GM18499 (cell line): ENCODE data around the gene HEXIM2.
"Not testable (repeated sequence)": the region's sequence is repeated elsewhere in the genome, so short reads cannot be mapped to it uniquely, and the experiment has no call there.

Experiments used
- ATAC-seq: cut with Tn5 transposase; IDR thresholded peaks from one replicate; pipeline ENCODE4 v1.9.1; 2021; ENCODE audit warnings: moderate number of reproducible peaks; ENCODE audit not compliant: insufficient read depth, unreplicated experiment

Gene HEXIM2, protein sequence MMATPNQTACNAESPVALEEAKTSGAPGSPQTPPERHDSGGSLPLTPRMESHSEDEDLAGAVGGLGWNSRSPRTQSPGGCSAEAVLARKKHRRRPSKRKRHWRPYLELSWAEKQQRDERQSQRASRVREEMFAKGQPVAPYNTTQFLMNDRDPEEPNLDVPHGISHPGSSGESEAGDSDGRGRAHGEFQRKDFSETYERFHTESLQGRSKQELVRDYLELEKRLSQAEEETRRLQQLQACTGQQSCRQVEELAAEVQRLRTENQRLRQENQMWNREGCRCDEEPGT

DNA sequence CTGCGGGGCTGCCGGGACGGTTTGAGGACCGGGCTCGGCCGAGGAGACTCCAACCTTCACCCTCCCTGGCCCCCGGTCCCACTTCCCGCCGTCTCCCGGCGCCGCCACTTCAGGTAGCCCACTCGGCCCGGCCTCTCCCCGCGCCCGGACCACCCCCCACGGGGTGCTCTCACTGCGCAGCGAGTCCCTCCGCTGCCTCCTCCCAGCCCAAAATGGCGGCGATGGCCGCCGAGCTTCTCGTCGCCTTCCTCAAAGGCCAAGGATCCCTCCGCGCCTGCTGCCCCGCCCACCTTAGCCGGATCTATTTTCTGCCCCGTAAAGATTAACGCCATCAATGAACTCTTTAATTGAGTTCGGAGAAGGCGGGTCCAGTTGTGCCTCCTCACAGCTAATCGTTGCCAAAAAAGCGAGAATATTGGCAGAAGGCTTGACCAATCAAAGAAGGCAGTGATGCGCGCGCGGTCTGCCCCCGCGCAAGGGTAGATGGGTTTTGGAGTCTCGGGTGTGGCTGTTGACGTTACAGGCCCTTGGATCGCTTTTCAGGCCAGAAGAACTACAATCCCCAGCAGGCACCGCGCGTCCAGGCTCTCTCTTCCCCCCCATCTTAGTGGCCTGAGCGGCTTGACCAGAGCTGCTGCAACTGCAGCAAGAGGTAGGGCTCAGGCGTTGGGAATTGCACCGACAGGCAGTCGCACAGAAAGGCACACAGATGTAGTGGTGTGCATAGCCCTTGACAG is at the start of gene HEXIM2:
Gene HEXIM2, plus strand, starts transcription at position 588 of the 737 bp plus-strand sequence. CDS start 919 bp downstream, outside the sequence.
- ATAC-seq: peak; percentile 83

DNA sequence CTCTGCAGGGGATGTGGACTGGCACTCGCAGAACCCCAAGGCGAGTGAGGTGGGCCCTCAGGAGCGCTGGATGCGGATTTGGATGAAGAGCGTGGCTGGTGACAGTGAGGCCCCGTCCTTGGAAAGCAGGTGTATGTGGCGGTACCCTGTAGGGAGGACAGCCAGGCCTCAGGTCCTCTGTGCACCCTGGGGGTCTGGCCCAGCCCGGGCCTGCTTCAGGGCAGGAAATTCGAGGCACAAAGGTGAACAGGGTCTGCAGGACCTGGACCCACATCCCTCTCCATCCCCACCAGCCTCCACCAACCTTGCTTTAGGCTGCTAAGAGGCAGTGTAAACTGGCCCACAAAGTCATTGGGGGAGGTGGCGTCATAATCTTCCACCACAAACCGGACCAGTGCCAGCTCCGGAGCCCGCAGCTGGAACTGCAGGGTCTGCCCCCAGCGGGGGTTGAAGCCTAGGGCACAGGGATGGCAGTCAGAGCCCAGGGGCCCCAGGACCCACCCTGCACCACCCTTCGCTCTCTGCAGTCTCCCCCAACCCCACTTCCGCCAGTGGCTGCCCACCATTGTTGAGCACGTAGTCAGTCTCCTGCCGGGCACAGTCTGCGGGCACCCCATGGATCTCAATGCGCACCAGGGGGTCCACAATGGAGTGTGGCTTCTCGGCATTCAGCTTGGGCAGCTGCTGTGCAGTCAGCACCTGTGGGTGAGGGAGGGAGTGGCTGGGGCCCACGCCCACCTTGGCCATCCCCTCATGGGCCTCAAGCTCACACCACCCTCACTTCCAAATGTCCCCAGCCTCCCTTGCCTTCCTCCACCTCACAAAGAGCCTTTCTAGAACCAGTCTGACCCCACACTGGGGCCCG is 48.9 kb upstream of the HEXIM2 start:
- ATAC-seq: no peak

DNA sequence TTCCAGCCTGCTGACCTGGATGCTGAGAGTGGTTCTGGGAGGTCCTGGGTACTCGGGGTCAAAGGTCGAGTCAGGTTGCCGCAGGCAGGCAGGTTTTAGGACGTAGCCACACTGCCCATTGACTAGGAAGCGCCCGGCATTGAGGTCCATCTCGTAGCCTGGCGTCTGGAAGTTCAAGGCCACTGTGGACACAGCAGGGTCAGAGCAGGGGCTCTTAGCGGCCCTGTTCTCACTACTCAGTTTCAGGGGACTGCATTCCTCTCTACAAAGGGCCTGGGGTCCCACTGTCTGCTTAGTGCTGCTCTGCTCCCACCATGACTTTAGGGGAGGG is 48.3 kb upstream of the HEXIM2 start:
- ATAC-seq: no peak

DNA sequence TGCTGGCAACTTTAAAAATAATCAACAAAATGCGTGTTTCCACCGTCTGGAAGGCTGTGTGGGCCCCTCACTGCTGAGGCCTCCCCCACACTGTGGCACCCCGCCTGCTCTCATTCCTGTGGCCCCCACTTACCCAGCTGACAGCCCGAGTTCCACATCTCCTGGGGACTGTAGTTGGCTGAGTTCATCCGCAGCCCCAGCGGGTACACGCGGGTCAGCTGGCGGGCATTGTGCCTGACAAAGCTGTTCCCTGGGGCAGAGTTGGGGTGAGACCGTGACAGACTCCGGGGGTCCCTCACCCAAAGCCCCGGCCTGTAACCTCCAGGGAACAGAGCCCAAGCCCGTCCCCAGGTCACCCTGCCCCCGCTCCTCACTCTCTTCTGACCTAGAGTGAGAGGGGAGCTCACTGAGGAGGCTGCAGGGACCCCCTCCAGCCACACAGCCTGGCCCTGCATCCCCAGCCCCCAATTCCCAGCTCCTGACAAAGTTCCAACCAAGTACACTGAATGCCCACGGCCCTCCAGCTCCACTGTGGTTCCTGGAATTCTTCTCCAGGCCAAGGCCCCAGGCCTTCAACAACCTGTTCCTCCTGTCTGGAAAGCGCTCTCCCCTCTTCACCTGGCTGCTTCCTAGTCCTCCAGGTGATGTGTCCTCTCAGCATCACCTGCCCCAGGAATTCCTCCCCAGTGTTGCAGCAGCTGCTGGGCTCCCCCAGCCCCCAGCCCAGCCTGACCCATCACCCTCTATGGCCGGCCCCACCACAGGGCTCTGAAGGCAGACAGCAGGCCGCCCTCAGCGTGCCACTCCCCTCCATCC is 47.4 kb upstream of the HEXIM2 start:
- ATAC-seq: no peak

DNA sequence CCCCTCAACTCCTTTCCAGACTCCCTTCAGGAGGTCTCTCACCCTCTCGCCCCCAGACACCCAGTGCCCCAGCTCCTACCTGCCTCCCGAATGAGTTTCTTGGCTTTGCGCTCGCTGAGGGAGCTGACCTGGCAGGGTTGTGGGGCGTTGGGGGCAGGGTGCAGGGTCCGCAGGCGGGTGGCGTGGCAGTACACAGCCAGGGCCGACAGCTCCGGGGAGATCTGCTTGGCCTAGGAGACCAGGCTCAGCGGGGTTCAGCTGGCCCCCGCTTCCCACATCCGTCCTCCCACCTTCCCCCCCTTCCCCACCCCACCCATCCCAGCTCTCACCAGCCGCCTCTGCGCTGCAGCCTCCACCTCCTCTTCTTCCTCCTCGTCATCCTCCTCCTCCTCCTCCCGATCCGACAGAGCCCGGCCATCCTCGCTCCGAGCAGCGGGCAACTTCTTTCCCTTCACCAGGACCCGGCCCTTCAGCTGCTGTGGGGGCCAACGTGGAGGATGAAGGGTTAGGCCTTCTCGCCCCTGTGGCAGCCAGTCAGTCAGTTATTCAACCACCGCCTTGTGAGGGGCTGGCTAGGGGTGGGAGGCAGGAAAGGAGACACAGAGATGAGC is 46.6 kb upstream of the HEXIM2 start:
- ATAC-seq: no peak

DNA sequence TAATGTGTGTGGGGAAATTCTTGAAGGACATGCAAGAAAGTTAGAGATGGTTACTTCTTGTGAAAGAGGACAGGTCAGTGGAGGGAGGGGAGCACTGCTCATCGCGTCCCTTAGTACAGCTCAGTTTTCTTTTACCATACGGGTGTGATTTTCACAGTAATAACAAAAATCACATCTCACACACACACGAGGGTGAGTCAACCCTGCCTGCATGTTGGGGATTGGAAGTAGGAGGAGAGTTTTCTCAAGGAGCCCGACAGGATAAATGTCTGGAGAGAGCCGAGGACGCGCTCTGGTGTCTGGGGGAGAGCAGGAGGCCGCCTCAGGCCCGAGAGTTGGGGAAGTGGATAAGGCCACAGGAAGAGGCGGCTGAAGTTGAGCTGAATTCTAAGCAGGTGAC is 45.8 kb upstream of the HEXIM2 start:
- ATAC-seq: no peak

DNA sequence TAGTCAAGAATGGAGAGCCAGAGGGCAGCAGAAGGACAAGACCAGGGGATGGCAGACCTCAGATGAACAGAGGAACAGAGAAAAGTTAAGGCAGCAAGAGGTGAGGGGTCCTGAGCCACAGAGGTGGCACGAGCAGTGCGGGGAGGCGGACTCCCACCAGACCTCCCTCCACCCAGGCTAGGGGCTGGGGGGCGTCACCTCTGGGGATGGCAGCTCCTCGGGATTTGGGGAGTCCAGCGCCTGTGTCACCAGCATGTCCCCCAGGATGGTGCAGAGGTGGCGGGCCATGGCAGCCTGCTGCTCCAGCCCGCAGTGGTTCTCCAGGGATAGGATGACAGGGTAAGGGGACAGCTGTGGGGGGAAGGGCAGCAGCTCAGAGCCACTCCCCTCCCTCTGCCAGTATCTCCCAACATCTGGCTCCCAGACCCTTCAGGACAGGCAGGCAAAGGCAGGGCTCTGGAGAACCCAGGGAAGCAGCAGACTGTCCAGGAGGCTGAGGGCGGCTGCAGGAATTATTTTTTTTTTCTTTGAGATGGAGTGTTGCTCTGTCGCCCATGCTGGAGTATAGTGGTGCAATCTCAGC is 45.1 kb upstream of the HEXIM2 start:
- no peak for ATAC-seq

DNA sequence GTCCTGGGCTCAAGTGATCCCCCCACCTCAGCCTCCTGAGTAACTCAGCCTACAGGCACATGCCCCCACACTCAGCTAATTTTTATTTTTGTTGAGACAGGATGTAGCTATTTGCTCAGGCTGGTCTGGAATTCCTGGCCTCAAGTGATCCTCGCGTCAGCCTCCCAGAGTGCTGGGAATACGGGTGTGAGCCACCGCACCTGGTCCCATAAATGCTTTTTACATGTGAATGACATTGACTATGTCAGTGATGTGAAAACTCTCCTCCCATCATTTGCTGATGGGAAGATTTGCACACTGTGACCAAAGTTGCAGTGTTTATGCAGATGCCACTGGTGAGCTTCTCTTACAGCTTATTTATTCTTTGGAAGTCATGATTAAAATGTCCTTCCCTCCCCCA is 44.3 kb upstream of the HEXIM2 start:
- ATAC-seq: no peak

DNA sequence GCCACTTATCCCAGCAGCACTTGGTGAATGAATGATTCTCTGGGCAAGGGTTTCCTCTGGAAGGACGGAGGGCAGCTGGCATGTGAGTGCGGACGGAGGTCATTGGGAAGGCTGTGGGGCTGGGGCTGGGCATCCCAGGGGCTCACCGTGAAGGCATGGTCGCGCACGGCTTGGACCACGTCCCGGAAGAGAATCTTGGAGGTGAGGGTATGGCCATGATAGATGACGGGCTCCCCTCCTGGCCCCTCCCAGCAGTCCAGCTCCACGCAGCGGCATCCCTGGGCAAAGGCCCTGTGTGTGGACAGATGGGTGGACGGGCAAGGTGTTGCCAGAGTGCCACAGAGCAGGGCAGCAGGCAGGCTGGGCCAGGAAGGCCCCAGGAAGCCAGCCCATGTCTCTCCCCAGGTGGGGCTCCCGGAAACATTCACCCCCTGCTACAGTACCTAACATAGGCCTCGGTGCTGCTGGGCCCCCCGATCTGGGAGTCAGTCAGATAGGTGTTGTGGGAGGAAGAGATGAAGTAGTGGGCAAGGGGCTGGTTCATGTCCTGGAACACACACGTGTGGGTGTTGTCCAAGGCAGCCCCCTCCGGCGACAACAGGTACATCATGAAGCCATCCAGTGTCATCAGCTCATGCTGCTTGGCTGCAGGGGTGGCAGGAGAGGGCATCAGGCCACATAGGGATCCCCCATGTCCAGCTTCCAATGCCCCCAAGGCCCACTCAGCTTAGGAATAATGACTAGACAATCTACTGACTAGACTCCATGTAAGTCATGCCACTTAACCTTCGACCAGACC is 43.6 kb upstream of the HEXIM2 start:
- no peak for ATAC-seq

DNA sequence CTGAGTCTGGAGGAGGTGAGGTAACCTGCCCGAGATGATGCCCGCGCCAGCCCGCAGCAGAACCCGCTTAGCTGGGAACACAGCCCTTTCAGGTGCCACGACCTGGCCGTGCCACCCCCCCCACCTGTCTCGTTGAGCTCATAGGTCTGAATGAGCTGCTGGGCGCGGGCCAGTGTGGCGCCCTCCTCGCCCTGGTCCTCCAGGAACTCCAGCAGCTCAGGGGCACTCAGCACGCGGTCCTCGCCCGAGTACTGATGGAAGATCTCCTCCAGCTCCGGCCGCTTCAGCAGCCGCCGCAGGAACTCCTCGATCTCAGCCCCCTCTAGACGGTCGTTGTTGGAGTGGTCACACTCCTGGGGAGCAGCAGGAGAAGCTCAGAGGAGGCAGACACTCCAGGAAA is 43.0 kb upstream of the HEXIM2 start:
- ATAC-seq: no peak

DNA sequence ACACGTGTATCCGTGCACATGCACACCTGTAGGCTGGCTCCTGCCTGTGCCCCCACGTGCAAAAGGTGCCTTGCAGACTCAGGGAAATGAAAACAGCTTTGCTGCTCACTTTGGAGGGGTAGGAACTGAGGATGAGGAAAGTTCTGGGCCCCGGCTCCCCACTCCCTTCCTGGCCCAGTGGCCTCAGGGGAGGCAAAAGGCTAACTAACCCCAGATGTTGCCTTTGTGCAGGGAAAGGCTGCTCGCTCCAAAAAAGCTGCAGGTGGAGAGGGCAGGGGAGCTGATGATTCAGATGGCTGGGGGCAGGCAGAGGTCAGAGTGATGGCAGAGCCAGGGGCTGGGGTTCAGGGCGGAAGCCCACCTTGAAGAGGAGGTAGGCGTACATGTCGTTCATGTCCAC is 41.7 kb upstream of the HEXIM2 start:
- no peak for ATAC-seq

DNA sequence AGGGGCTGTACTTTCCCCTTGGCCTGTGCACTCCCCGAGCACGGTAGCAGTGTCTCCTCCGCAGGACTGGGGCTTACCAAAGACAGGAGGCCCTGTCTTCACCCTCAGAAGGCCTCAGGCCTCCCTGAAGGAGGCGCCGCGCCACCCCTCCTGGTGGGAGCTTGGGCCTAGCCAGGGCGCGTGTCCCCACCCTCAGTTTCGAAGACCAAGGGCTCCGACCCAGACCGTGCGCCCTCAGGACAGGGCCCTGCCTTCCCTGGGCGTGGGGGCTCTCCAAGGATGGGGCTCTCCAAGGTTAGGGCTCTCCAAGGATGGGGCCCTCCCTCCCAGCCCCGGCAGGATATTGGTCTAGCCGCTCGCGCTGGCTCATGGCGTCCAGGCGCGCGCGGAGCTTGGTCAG is 41.1 kb upstream of the HEXIM2 start:
- ATAC-seq: no peak

DNA sequence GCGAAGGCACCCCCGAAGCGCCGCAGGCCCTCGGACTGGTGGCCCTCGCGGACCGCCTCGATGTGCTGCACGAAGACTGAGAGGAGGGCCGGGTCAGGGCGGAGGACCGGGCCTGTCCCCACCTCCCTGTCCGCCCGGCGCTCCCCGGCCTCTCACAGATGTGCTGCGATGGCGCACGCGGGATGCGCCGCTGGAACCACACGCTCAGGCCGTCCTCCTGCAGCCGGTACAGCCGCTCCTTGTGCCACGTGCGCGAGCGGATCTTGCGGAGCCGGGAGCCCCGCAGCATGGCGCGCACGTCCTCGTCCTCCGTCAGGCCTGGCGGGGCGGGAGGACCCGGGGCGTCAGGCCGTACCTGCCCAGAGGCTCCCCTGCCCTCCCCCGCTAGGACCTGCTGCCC is 40.6 kb upstream of the HEXIM2 start:
- ATAC-seq: no peak

DNA sequence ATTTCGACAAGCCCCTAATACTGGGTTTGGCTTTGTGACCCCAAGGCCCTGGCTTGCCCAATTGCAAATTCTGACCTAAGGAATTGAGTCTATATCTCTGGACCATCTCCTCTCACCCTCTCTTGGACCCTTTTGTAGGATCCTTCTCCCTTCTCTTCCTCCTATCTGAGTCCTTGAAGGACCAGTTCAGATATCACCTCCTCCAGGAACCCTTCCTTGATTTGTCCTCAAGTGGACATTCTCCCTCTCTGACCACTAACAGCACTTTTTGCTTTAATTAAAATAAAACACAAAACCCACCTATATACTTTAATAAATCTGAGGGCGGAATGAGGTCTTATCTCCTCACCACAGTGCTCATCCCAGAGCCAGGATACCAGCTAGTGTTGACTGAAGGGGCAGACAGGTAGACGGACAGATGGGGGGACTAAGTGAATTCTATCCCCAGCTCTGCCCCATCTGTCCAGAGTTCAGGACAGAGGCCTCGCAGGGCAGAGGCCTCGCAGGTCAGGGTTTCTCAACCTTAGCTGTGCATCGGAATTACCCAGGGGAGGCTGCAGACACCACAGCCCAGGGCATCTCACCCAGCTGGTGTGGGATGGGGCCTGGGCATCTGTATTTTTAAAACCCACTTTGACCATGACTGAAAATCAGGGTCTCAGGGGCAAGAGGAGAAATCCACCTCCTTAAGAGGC is 38.5 kb upstream of the HEXIM2 start:
- no peak for ATAC-seq

DNA sequence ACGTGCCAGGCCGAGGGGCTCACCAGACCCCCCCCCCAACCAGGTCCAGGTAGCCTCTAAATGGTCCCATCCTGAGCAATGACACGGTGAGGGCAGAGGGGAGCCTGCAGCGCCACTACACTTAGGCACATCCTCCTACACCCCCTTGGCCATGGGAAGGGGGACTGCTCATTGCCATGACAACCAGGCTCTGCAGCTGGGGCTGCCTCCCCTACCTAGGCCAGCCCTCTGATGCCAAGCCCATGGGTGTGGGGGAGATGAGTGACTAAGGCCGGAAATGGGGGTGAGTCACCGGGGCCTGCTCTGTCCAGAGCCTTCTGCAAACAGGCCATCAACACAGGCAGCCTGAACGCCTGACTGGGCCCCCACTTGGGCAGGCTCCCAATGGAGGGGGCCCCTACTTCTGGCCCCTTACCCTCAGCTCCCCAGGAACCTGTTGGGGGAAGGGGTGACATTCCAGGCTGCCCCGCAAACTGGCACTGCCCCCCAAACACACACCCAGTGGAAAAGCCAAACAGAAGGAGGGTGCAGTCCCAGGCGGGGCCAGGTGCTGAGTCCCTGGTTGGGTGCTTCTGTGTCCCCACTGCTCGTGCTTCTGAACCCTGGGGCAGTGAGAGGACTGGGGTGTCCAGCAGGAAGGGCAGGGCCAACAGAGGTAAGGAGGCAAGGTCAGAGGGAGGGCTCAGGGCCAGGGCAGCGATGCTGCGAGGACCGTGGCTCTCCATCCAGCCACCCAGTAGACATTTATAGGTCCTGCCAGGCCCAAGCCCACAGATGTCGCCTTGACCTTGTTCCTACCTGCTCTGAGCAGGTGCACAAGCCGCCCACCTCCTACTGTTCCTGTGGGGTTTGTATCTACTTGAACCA is 37.5 kb upstream of the HEXIM2 start:
- ATAC-seq: no peak

DNA sequence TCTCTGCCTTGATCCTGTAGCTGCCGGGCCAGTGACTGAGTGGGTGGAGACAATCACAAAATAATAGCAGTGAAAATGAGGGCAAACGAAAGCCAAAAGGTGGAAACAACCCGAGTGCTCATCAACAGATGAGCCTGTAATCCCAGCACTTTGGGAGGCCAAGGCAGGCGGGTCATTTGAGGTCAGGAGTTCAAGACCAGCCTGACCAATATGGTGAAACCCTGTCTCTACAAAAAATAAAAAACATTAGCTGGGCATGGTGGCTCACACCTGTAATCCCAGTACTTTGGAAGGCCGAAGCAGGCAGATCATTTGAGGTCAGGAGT is 36.9 kb upstream of the HEXIM2 start:
- not testable (repeated sequence) for ATAC-seq

DNA sequence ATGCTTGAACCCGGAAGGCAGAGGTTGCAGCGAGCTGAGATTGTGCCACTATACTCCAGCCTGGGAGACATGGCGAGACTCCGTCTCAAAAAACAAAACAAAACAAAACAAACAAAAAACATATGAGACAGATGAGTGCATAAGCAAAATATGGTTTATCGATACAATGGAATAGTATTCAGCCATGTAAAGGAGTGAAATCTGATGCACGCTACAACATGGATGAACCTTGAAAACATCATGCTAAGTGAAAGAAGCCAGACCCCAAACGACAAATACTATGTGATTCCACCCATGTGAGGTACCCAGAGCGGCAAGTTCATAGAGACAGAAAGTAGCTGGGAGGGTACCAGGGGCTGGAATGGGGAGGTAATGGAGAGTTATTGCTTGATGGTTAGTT is 36.2 kb upstream of the HEXIM2 start:
- no peak for ATAC-seq

DNA sequence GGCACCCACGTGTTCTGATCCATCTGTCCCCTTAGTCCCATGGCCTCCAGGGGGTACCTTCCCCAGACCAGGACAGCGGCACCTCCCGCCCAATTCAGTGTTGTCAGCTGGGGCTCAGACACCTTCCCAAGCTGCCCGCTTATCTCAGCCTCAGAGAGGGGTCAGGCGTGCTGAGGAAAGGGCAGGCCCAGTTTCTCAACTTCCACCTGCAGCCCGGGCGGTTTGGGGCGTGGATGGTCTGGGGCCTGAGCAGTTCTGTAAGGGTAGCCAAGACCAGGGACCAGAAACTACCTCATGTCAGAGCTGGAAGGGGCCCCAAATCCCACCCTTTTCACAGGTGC is 34.5 kb upstream of the HEXIM2 start:
- ATAC-seq: no peak
